OCI-LY7 (cell line): ENCODE results near the gene ZIC5. TPM values are rescaled to one million over a fixed set of nuclear protein-coding genes. Genes with fewer than 3 reads are reported as not detected.

Experiments used
- BruUV-seq: library from RNA; stranded (reverse); fragments of 400-500 nt; replicated peaks from 2 replicates; lab custom pipeline; 2021; lab: Mats Ljungman, UMichigan
- CTCF ChIA-PET: fragments of 300-600 bp; sonication (Branson Sonifier 250); formaldehyde crosslinking; loops from one replicate; lab custom pipeline; 2022; ENCODE audit warnings: antibody characterized with exemption; ENCODE audit not compliant: unreplicated experiment; lab: Charles Lee
- POLR2A ChIA-PET: fragments of 300-600 bp; sonication (Branson Sonifier 250); formaldehyde crosslinking; loops from one replicate; lab custom pipeline; 2022; ENCODE audit warnings: antibody characterized with exemption; lab: Charles Lee
- DNase-seq: peaks from one replicate; pipeline ENCODE4 v3.0.0-alpha.2; 2015; ENCODE audit warnings: low spot score
- H2AFZ ChIP-seq: fragments of 200-600 bp; sonication (generic), shearing (Covaris generic); 2 replicates; pipeline ENCODE4 v1.6.1; 2014; ENCODE audit warnings: mild to moderate bottlenecking, antibody characterized with exemption, low read length, moderate library complexity
- H3K27ac ChIP-seq: fragments of 200-600 bp; sonication (generic); 2 replicates; pipeline ENCODE4 v1.5.1; 2014; ENCODE audit warnings: mixed run types, low read depth, mild to moderate bottlenecking, moderate library complexity, low read length, inconsistent platforms; ENCODE audit not compliant: poor library complexity, severe bottlenecking
- H3K36me3 ChIP-seq: fragments of 200-600 bp; sonication (generic); 2 replicates; pipeline ENCODE4 v1.6.1; 2014; ENCODE audit warnings: mild to moderate bottlenecking, antibody characterized with exemption, low read length, moderate library complexity, mixed read lengths; ENCODE audit not compliant: insufficient read depth
- H3K4me1 ChIP-seq: fragments of 200-600 bp; sonication (generic); 2 replicates; pipeline ENCODE4 v1.5.1; 2014; ENCODE audit warnings: mild to moderate bottlenecking, low read length; ENCODE audit not compliant: insufficient read depth, poor library complexity, severe bottlenecking
- H3K4me2 ChIP-seq: fragments of 200-600 bp; sonication (generic); 2 replicates; pipeline ENCODE4 v1.6.1; 2014; ENCODE audit warnings: mild to moderate bottlenecking, low read length
- H3K4me3 ChIP-seq: fragments of 200-600 bp; sonication (generic); 2 replicates; pipeline ENCODE4 v1.5.1; 2014; ENCODE audit warnings: mild to moderate bottlenecking, low read depth, low read length; ENCODE audit not compliant: poor library complexity, severe bottlenecking
- H3K79me2 ChIP-seq: fragments of 200-600 bp; sonication (generic); 2 replicates; pipeline ENCODE4 v1.6.1; 2016; ENCODE audit warnings: low read depth, mild to moderate bottlenecking, low read length, moderate library complexity, mixed read lengths; ENCODE audit not compliant: insufficient read depth
- H3K9me2 ChIP-seq: fragments of 200-600 bp; sonication (generic); 2 replicates; pipeline ENCODE4 v1.6.1; 2016; ENCODE audit warnings: mild to moderate bottlenecking, low read length, mixed read lengths; ENCODE audit not compliant: insufficient read depth
- H3K9me3 ChIP-seq: fragments of 200-600 bp; sonication (generic); 2 replicates; pipeline ENCODE4 v1.6.1; 2014; ENCODE audit warnings: mild to moderate bottlenecking, mixed run types, low read length, mixed read lengths
- H4K20me1 ChIP-seq: fragments of 200-600 bp; sonication (generic); 2 replicates; pipeline ENCODE4 v1.6.1; 2014; ENCODE audit warnings: mild to moderate bottlenecking, antibody characterized with exemption, low read length, moderate library complexity, mixed read lengths; ENCODE audit not compliant: insufficient read depth
- EZH2phosphoT487 ChIP-seq: fragments of 200-600 bp; sonication (generic); IDR thresholded peaks from 2 replicates; pipeline ENCODE4 v1.6.1; 2018; ENCODE audit warnings: low read depth, borderline replicate concordance, mild to moderate bottlenecking, mixed run types, antibody characterized with exemption, low read length, moderate library complexity, mixed read lengths
- intact Hi-C: fragments of 100-400 bp; cut with micrococcal nuclease; formaldehyde crosslinking; loops from one replicate; pipeline ENCODE4 v1.10.0; 2022; ENCODE audit not compliant: unreplicated experiment
- total RNA-seq, 2 experiments: library from RNA; depleted of rRNA in 1 of 2; stranded (reverse); fragments of >200 nt in 1 of 2; shearing (Covaris generic) in 1 of 2; gene quantifications; 2 replicates each; pipeline ENCODE4 v1.2.3, GENCODE V29; 2014 to 2022
- TF ChIP-seq, protein P1 (sequence below): fragments of 200-600 bp; sonication (generic); conservative IDR thresholded peaks from 2 replicates; pipeline ENCODE4 v1.5.1; 2014; ENCODE audit warnings: mild to moderate bottlenecking, antibody characterized with exemption, low read length, moderate library complexity, mixed read lengths

Gene ZIC5
- total RNA-seq, 2 experiments from 2014 or later, result not detected

DNA sequence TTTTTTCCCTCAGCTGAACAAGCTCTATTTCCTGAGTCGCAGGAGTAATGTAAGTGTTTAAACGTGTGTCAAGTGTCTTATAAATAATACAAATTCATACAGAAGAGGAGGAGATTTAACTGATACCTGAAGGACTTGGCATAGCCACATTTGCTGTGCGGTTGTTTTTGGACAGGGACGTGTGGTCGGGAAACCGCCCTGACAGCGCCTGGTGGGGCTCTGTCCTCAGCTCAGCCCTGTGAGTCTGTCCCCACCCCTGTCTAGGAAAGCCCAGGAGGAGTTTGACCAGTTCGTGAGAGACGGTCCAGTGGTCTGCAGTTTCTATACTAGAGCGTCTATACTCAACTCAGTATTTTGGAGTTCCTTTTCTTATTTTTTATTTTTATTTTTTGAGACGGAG is 26.7 kb upstream of the ZIC5 start:
- DNase-seq, result no peak
- H3K27ac ChIP-seq, result no peak overlapping the region
- BruUV-seq, result no TSS peak
- H3K4me2 ChIP-seq, result no peak overlapping the region
- no peaks in the 10 kb centered on the region for H4K20me1 ChIP-seq
- no peaks in the 10 kb centered on the region for H3K4me1 ChIP-seq
- no peaks in the 10 kb centered on the region for H3K36me3 ChIP-seq
- no peaks in the 10 kb centered on the region for H3K79me2 ChIP-seq
- ChIA-PET POLR2A (interaction anchor here (0.6 kb wide), 1 partner anchor 215 kb away, joined by 3 read pairs; no protein-coding TSS in a partner anchor), CTCF (no interaction called here)
- H3K9me2 ChIP-seq, result no peaks in the 10 kb centered on the region
- no peak for TF ChIP-seq EZH2phosphoT487
- TF ChIP-seq, protein P1, sequence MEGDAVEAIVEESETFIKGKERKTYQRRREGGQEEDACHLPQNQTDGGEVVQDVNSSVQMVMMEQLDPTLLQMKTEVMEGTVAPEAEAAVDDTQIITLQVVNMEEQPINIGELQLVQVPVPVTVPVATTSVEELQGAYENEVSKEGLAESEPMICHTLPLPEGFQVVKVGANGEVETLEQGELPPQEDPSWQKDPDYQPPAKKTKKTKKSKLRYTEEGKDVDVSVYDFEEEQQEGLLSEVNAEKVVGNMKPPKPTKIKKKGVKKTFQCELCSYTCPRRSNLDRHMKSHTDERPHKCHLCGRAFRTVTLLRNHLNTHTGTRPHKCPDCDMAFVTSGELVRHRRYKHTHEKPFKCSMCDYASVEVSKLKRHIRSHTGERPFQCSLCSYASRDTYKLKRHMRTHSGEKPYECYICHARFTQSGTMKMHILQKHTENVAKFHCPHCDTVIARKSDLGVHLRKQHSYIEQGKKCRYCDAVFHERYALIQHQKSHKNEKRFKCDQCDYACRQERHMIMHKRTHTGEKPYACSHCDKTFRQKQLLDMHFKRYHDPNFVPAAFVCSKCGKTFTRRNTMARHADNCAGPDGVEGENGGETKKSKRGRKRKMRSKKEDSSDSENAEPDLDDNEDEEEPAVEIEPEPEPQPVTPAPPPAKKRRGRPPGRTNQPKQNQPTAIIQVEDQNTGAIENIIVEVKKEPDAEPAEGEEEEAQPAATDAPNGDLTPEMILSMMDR, result no peak
- H3K4me3 ChIP-seq, result no peak overlapping the region
- H2AFZ ChIP-seq, result no peak overlapping the region
- intact Hi-C loops, result no loop called here
- no peaks in the 10 kb centered on the region for H3K9me3 ChIP-seq

DNA sequence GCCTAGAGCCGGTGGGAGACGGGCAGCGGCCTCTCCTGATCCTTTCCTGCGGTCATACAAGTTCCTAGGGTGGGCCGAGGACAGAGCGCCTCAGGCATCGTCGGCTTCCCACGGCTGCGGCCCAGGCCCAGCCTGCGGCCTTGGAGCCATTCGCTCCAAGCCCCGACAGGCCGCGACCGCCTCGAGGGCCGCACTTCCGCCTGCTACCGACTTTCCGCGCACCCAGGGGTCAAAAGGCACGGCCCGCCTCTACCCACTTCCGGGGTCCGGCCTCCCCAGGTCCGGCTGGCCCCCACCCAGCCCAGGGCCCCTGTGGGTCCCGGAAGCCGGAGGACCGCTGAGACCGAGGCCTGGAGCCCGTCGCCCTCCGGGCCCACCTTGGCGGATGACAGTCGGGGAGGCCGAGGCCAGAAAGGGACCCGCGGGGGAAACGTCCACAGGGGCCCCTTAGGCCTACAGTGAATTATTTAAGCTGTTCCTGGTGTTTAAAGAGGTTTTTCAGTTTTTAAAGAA is 26.2 kb upstream of the ZIC5 start:
- BruUV-seq, result no TSS peak
- TF ChIP-seq EZH2phosphoT487, result no peak
- TF ChIP-seq, protein P1, result no peak
- CTCF ChIA-PET, result no interaction called here
- H2AFZ ChIP-seq, result no peak overlapping the region
- no peaks in the 10 kb centered on the region for H3K9me3 ChIP-seq
- DNase-seq, result no peak
- no peaks in the 10 kb centered on the region for H3K36me3 ChIP-seq
- H3K4me3 ChIP-seq, result no peak overlapping the region
- intact Hi-C loops, result no loop called here
- no peak overlapping the region for H3K4me2 ChIP-seq
- no peak overlapping the region for H3K27ac ChIP-seq
- H4K20me1 ChIP-seq, result no peaks in the 10 kb centered on the region
- H3K4me1 ChIP-seq, result no peaks in the 10 kb centered on the region
- POLR2A ChIA-PET, result interaction anchor here (0.6 kb wide), 1 partner anchor 214 kb away, joined by 3 read pairs; no protein-coding TSS in a partner anchor
- no peaks in the 10 kb centered on the region for H3K9me2 ChIP-seq
- no peaks in the 10 kb centered on the region for H3K79me2 ChIP-seq

DNA sequence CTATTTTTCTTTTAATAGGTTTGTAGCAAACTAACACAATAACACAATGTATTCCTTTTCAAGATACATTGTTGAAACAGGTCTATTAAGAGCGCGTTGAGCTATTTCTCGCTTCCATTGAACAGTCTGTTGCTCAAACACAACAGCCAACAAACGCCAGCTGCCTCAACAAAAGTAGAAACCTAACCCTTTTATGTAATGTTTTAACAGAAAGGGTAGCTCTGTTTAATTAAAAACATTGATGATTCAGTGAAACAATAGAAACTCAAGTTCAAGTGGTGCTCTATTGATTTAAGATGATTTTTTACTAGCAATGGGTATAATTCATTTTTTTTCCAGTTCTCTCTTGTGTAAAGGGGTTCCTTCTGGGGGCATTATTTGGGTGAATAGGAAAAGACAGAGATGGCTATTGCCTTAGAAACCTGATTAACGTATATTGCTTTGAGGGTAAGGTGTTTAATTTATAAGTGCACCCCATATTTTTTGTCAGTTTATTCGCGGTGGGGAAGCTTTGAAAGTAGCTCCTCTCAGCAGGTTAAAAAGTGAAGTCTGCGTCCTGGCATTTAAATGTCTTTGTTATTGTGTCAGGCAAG is 24.9 kb upstream of the ZIC5 start:
- Histone ChIP-seq H3K9me2 (no peaks in the 10 kb centered on the region), H3K4me2 (no peak overlapping the region), H3K79me2 (no peaks in the 10 kb centered on the region), H2AFZ (no peak overlapping the region), H3K4me1 (no peaks in the 10 kb centered on the region), H3K4me3 (no peak overlapping the region), H3K36me3 (no peaks in the 10 kb centered on the region), H3K27ac (no peak overlapping the region), H3K9me3 (no peaks in the 10 kb centered on the region), H4K20me1 (no peaks in the 10 kb centered on the region)
- POLR2A ChIA-PET, result interaction anchor here (0.7 kb wide), 1 partner anchor 43 kb away, joined by 3 read pairs; no protein-coding TSS in a partner anchor
- BruUV-seq, result no TSS peak
- intact Hi-C loops, result no loop called here
- CTCF ChIA-PET, result no interaction called here
- TF ChIP-seq, protein P1, result no peak
- TF ChIP-seq EZH2phosphoT487, result no peak
- DNase-seq, result no peak
